T47D (cell line): ENCODE results near the gene DHODH.

Experiments used
- DNase-seq, 2 experiments: peaks; one replicate each; pipeline versions ENCODE4 v3.0.0 to v3.0.0-alpha.2; 2011 to 2012; ENCODE audit warnings: low read depth in 1 of 2, low spot score in 1 of 2
- JUND ChIP-seq: IDR thresholded peaks from 2 replicates; pipeline ENCODE4 v1.6.1; 2012; ENCODE audit warnings: low read depth
- in situ Hi-C: cut with HindIII; loops from 2 replicates; pipeline ENCODE4 v1.10.0; 2016; ENCODE audit warnings: low sequenced_read_pairs, low pct_unique_long_range_greater_than_20kb

The DHODH gene

GRCh38 chr16:72008424-72009216 is at the start of gene DHODH:
TSS of gene DHODH (plus strand) at chr16:72008744. CDS start at chr16:72008765, 21 bp downstream.
- no peak for TF ChIP-seq JUND
- peak; percentile 99 for DNase-seq
- in situ Hi-C loops, result no loop called here

- in situ Hi-C loops, result no loop called here
- TF ChIP-seq JUND, result no peak
- peak; percentile 52 to 90 for DNase-seq
Measured at GRCh38 chr16:71961066-71962039, 47.2 kb upstream of the DHODH start.

DNA sequence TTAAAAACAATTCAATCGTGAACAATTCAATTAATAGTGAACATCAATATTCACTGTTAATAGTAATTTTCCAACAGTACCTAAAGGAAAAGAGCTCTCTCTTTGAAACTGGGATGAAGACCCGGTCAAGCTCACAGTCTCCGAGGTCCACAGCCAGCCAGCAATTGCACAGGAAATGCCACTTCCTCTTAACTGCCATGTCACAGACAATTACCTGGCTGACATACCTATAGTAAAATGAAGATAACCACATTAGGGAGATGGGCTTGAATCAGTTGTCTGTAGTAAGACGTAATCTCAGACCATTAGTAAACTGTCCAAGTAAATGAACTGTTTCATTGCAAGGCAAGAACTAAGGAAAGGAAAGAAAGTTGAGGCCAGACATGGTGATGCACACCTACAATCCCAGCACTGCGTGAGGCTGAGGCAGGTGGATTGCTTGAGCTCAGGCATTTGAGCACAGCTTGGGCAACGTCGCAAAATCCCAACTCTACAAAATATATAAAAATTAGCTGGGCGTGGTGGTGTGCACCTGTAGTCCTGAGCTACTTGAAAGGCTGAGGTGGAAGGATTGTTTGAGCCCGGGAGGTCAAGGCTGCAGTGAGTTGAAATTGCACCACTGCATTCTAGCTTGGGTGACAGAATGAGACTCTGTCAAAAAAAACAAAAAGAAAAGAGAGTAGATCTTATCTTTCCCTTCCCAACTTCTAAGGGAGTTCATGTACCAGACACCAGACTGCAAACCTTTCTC is 45.2 kb upstream of the DHODH start:
- no peak for DNase-seq
- in situ Hi-C loops, result no loop called here
- no peak for TF ChIP-seq JUND

- no peak for TF ChIP-seq JUND
- in situ Hi-C loops, result no loop called here
- peak in 1 of 2 experiments; percentile 29 for DNase-seq
Measured at GRCh38 chr16:71965223-71965622, 43.3 kb upstream of the DHODH start.

DNA sequence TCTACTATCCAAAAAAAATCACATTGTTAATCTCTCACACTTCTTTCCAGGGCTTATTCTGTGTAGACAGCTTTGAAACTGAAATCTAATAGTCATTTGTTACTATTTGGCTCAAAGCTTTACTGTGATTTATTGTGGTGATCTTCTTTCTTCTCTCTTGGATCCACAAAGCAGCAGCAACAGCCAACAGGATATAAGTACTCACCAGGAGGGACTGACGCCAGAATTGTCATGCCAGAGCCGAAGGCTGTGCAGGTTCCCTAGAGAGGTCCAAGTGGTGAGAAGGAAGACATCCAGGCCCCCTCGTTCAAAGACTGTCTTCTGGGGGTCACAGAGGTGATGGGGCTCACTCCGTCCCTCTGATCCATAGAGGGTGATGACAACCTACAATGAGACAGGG is 41.6 kb upstream of the DHODH start:
- in situ Hi-C loops, result no loop called here
- no peak for DNase-seq
- no peak for TF ChIP-seq JUND

- TF ChIP-seq JUND, result no peak
- in situ Hi-C loops, result no loop called here
- no peak for DNase-seq
Measured at GRCh38 chr16:71969353-71969752, 39.2 kb upstream of the DHODH start.

DNA sequence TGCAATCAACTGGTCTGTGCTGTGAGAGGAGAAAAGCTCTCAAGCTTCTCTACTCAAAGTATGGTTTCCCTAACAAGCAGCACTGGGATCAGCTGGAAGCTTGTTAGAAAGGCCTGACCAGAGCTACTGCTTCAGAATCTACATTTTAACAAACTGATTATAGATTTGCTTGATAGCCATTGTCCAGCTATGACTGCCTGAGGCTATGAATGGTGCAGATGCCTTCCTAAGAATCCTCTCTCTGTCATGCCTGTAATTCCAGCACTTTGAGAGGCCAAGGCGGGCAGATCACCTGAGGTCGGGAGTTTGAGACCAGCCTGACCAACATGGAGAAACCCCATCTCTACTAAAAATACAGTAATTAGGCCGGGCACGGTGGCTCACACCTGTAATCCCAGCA is 37.0 kb upstream of the DHODH start:
- in situ Hi-C loops, result no loop called here
- no peak for TF ChIP-seq JUND
- no peak for DNase-seq

DNA sequence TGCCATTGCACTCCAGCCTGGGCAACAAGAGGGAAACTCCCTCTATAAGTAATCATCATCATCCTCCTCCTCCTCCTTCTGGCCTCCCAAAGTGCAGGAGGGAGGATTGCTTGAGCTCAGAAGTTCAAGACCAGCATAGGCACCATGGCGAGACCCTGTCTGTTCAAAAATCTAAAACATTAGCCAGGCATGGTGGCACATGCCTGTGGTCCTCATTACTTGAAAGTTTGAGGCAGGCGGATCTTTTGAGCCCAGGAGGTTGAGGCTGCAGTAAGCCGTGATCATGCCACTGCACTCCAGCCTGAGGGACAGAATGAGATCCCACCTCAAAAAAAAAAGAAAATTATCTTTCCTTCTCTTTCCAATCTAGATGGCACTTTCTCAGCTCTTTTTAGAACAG is 36.2 kb upstream of the DHODH start:
- no peak for TF ChIP-seq JUND
- in situ Hi-C loops, result no loop called here
- no peak for DNase-seq

DNA sequence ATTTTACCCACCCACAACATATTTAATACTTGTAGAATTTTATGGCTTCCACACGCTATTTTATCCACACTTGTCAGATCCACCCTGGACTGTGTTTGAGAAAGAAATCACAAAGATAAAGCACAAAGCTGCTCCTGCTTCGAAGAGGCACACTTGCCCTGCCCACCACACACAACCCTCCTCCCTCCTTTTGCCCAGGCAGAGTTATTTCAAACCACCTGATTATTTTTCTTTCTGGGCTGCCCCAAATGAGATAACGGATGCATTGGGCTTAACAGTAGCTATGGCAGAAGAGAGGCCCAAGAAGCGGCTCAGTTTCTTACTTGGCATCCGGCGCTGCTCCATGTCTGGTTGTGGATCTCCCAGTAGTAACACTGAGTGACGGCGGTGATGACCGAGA is 35.5 kb upstream of the DHODH start:
- TF ChIP-seq JUND, result no peak
- no peak for DNase-seq
- in situ Hi-C loops, result no loop called here

DNA sequence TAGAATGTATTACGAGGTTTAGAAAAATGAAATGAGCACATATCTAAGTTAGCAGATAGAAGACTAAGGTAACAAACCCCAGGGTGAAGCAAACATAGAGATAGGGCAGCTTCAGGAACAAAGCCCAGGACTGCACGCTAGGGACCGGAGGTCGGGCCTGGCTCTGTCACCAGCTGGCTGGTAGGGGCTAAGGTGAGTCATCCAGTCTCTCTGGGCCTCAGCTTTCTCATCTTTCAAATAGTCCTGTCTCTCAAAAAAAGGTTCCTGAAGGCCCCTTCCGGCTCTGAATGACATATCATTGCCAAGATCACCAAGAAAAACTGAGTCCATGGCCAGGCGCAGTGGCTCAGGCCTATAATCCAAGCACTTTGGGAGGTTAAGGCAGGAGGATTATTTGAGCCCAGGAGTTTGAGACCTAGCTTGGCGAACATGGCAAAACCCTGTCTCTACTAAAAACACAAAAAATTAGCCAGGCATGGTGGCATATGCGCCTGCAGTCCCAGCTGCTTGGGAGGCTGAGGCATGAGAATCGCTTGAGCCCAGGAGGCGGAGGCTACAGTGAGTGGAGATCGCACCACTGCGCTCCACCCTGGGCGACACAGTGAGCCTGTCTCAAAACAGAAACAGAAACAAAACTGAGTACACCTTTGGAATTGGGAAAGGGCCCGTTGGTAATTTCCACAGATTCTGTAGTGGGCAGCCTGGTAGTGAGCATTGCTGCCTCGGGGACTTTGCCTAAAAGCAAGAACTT is 34.3 kb upstream of the DHODH start:
- in situ Hi-C loops, result no loop called here
- TF ChIP-seq JUND, result no peak
- DNase-seq, result no peak

DNA sequence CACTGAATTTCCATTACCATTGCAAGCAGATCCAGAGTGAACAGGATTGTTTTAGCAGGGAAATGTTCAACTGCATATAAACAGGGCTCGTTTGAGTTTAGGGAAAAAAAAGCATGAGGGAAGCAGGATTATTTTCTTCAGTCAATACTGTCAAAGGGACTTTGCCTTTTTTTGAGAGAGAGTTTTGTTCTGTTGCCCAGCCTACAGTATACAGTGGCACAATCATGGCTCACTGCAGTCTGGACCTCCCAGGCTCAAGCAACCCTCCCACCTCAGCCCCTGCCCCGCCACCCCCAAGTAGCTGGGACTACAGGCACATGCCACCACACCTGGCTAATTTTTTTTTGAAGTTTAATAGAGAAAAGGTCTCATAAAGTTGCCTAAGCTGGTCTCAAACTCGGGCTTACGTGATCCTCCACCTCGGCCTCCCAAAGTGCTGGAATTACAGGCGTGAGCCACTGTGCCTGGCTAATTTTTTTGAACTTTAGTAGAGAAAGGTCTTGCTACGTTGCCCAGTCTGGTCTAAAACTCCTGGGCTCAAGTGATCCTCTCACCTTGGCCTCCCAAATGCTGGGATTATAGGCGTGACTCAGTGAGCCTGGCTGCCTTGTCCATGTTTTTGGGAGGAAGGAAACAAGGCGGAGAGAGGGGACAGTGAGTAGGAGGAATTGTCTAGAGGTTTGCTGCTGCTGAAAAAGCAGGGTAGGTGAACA is 23.1 kb upstream of the DHODH start:
- no peak for TF ChIP-seq JUND
- DNase-seq, result no peak
- in situ Hi-C loops, result no loop called here
